ENCODE measurements around the gene RNF11.

The RNF11 gene

GRCh38 chr1:51311826-51312225 lies 75.8 kb downstream of the RNF11 start:
- Mint-ChIP-seq H3K27me3 (no peaks in the 10 kb centered on the region), H3K36me3 (no peaks in the 10 kb centered on the region), H3K9me3 (no peaks in the 10 kb centered on the region), H3K4me3 (no peak overlapping the region), H3K27ac (no peak overlapping the region), H3K4me1 (peaks cover 8% of the 10 kb centered on the region)
- DNase-seq: no peak
- CTCF ChIA-PET: interaction anchor here (1.0 to 3.5 kb wide), 2 partner anchors 16 to 224 kb away, joined by 3 to 17 read pairs; no protein-coding TSS in a partner anchor

- H3K36me3 Mint-ChIP-seq: no peaks in the 10 kb centered on the region
- no peak for DNase-seq
- CTCF ChIA-PET: interaction anchor here (1.0 to 3.5 kb wide), 2 partner anchors 17 to 223 kb away, joined by 3 to 17 read pairs; no protein-coding TSS in a partner anchor
- H3K4me3 Mint-ChIP-seq: no peak overlapping the region
- H3K9me3 Mint-ChIP-seq: no peaks in the 10 kb centered on the region
- H3K27me3 Mint-ChIP-seq: no peaks in the 10 kb centered on the region
- H3K4me1 Mint-ChIP-seq: peaks cover 8% of the 10 kb centered on the region
- H3K27ac Mint-ChIP-seq: no peak overlapping the region
Observed at GRCh38 chr1:51312718-51313117, 76.6 kb downstream of the RNF11 start.

GRCh38 chr1:51313268-51313852 lies 77.3 kb downstream of the RNF11 start:
- H3K9me3 Mint-ChIP-seq: no peaks in the 10 kb centered on the region
- no peak overlapping the region for H3K4me3 Mint-ChIP-seq
- H3K36me3 Mint-ChIP-seq: no peaks in the 10 kb centered on the region
- peaks cover 8% of the 10 kb centered on the region for H3K4me1 Mint-ChIP-seq
- H3K27me3 Mint-ChIP-seq: peaks cover 5% of the 10 kb centered on the region
- no peak overlapping the region for H3K27ac Mint-ChIP-seq
- CTCF ChIA-PET: interaction anchor here (3.5 kb wide), 1 partner anchor 17 kb away, joined by 17 read pairs; no protein-coding TSS in a partner anchor
- no peak for DNase-seq

GRCh38 chr1:51313961-51314777 lies 78.1 kb downstream of the RNF11 start:
- H3K36me3 Mint-ChIP-seq: no peaks in the 10 kb centered on the region
- CTCF ChIA-PET: interaction anchor here (3.5 kb wide), 1 partner anchor 18 kb away, joined by 17 read pairs; no protein-coding TSS in a partner anchor
- no peak overlapping the region for H3K27ac Mint-ChIP-seq

GRCh38 chr1:51314974-51315373 lies 78.9 kb downstream of the RNF11 start:
- Mint-ChIP-seq H3K4me1 (peaks cover 8% of the 10 kb centered on the region), H3K27ac (no peak overlapping the region), H3K4me3 (no peak overlapping the region), H3K27me3 (peaks cover 10% of the 10 kb centered on the region), H3K36me3 (no peaks in the 10 kb centered on the region), H3K9me3 (no peaks in the 10 kb centered on the region)
- CTCF ChIA-PET: interaction anchor here (0.6 to 1.2 kb wide), 3 partner anchors 10 to 220 kb away, joined by 3 to 4 read pairs (median 3); no protein-coding TSS in a partner anchor
- DNase-seq: no peak

More at GRCh38 chr1:51313961-51314777, 78.1 kb downstream of the RNF11 start:
- Mint-ChIP-seq H3K9me3 (no peaks in the 10 kb centered on the region), H3K27me3 (peaks cover 8% of the 10 kb centered on the region), H3K4me3 (no peak overlapping the region), H3K4me1 (peaks cover 8% of the 10 kb centered on the region)
- no peak for DNase-seq

GRCh38 chr1:51316113-51316845 lies 80.2 kb downstream of the RNF11 start:
- Mint-ChIP-seq H3K27ac (no peak overlapping the region), H3K9me3 (no peaks in the 10 kb centered on the region), H3K36me3 (no peaks in the 10 kb centered on the region), H3K4me1 (peaks cover 8% of the 10 kb centered on the region), H3K4me3 (no peak overlapping the region), H3K27me3 (peaks cover 16% of the 10 kb centered on the region)
- no peak for DNase-seq
- CTCF ChIA-PET: interaction anchor here (0.5 to 1.2 kb wide), 4 partner anchors 9 to 539 kb away, joined by 3 to 4 read pairs (median 3); no protein-coding TSS in a partner anchor

GRCh38 chr1:51316846-51317120 lies 80.7 kb downstream of the RNF11 start:
- no peak for DNase-seq
- peaks cover 21% of the 10 kb centered on the region for H3K27me3 Mint-ChIP-seq
- CTCF ChIA-PET: interaction anchor here (1.0 to 1.1 kb wide), 2 partner anchors 20 to 21 kb away, joined by 3 to 4 read pairs; no protein-coding TSS in a partner anchor

GRCh38 chr1:51317798-51318197 lies 81.7 kb downstream of the RNF11 start:
- no peak overlapping the region for H3K27ac Mint-ChIP-seq
- DNase-seq: no peak
- CTCF ChIA-PET: no interaction called here
- peaks cover 8% of the 10 kb centered on the region for H3K4me1 Mint-ChIP-seq
- H3K4me3 Mint-ChIP-seq: no peak overlapping the region
- H3K27me3 Mint-ChIP-seq: peaks cover 22% of the 10 kb centered on the region
- no peaks in the 10 kb centered on the region for H3K36me3 Mint-ChIP-seq
- no peaks in the 10 kb centered on the region for H3K9me3 Mint-ChIP-seq

More at GRCh38 chr1:51316846-51317120, 80.7 kb downstream of the RNF11 start:
- Mint-ChIP-seq H3K4me3 (no peak overlapping the region), H3K27ac (no peak overlapping the region), H3K9me3 (no peaks in the 10 kb centered on the region), H3K4me1 (peaks cover 8% of the 10 kb centered on the region), H3K36me3 (no peaks in the 10 kb centered on the region)

GRCh38 chr1:51320967-51321923 lies 85.2 kb downstream of the RNF11 start:
- H3K27ac Mint-ChIP-seq: no peak overlapping the region
- CTCF ChIA-PET: interaction anchor here (0.8 kb wide), 1 partner anchor 448 kb away, joined by 3 read pairs; no protein-coding TSS in a partner anchor
- peaks cover 42% of the 10 kb centered on the region for H3K27me3 Mint-ChIP-seq
- no peaks in the 10 kb centered on the region for H3K9me3 Mint-ChIP-seq
- H3K4me1 Mint-ChIP-seq: no peaks in the 10 kb centered on the region
- H3K36me3 Mint-ChIP-seq: no peaks in the 10 kb centered on the region
- no peak for DNase-seq
- no peak overlapping the region for H3K4me3 Mint-ChIP-seq

- Mint-ChIP-seq H3K36me3 (no peaks in the 10 kb centered on the region), H3K4me1 (no peaks in the 10 kb centered on the region), H3K27ac (no peak overlapping the region), H3K4me3 (no peak overlapping the region), H3K9me3 (no peaks in the 10 kb centered on the region), H3K27me3 (peaks cover 48% of the 10 kb centered on the region)
- DNase-seq: no peak
- CTCF ChIA-PET: interaction anchor here (0.8 kb wide), 1 partner anchor 447 kb away, joined by 3 read pairs; no protein-coding TSS in a partner anchor
Observed at GRCh38 chr1:51321924-51322280, 85.8 kb downstream of the RNF11 start.

GRCh38 chr1:51322417-51323101 lies 86.5 kb downstream of the RNF11 start:
- CTCF ChIA-PET: no interaction called here
- Mint-ChIP-seq H3K36me3 (no peaks in the 10 kb centered on the region), H3K9me3 (no peaks in the 10 kb centered on the region), H3K4me1 (no peaks in the 10 kb centered on the region), H3K27ac (no peak overlapping the region), H3K4me3 (no peak overlapping the region), H3K27me3 (peaks cover 55% of the 10 kb centered on the region)
- no peak for DNase-seq

All from activated naive CD4-positive, alpha-beta T cell treated with anti-CD3 and anti-CD28 coated beads, Interleukin-2, amount 10 ng/mL, durations not matched to agents 7 days and 5 days (primary cell).